SU-DHL-6 (cell line): ENCODE results near the gene FUT4.

Experiments
- EZH2phosphoT487 ChIP-seq: fragments of 200-600 bp; sonication (generic), shearing (Covaris generic); conservative IDR thresholded peaks from 2 replicates; pipeline ENCODE4 v1.6.1; 2018; ENCODE audit warnings: mild to moderate bottlenecking, antibody characterized with exemption, low read length, moderate library complexity, mixed read lengths
- TF ChIP-seq, protein P1 (sequence below): fragments of 200-600 bp; sonication (generic); IDR thresholded peaks from one replicate; pipeline ENCODE4 v1.5.1; 2017; ENCODE audit warnings: antibody characterized with exemption, mild to moderate bottlenecking, low read length, moderate library complexity; ENCODE audit not compliant: insufficient read depth, poor library complexity, severe bottlenecking

GRCh38 chr11:94584978-94585377, 41.3 kb downstream of the FUT4 start:
- TF ChIP-seq, protein P1, sequence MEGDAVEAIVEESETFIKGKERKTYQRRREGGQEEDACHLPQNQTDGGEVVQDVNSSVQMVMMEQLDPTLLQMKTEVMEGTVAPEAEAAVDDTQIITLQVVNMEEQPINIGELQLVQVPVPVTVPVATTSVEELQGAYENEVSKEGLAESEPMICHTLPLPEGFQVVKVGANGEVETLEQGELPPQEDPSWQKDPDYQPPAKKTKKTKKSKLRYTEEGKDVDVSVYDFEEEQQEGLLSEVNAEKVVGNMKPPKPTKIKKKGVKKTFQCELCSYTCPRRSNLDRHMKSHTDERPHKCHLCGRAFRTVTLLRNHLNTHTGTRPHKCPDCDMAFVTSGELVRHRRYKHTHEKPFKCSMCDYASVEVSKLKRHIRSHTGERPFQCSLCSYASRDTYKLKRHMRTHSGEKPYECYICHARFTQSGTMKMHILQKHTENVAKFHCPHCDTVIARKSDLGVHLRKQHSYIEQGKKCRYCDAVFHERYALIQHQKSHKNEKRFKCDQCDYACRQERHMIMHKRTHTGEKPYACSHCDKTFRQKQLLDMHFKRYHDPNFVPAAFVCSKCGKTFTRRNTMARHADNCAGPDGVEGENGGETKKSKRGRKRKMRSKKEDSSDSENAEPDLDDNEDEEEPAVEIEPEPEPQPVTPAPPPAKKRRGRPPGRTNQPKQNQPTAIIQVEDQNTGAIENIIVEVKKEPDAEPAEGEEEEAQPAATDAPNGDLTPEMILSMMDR: no peak
- TF ChIP-seq EZH2phosphoT487: no peak
